Measurements from ENCODE around the gene RSPO3. TPM values are rescaled to one million over a fixed set of nuclear protein-coding genes. Genes with fewer than 3 reads are reported as not detected.

The RSPO3 gene
- total RNA-seq, 1 donor from 2014 or later = 0.53 TPM

DNA sequence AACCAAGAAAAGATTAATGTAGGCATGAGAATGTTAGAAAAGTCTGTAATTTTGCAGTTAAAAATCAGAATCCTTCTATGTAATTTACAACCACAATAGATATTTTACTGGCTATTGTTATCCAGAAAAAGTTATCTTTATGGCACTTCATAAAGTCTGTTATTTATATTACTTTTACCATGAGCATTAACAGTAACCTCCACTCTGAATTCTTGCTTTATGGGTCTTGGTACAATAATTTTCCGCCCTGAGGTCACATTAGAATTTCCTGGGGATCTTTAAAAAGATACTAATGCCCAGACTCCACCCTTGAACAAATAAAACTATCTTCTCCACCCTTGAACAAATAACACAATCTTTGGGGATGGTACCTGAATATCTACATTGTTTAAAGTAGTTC lies 9.6 kb downstream of the RSPO3 start:
- Histone ChIP-seq H3K4me3 (no peak overlapping the region), H3K27ac (no peak overlapping the region), H3K36me3 (no peaks in the 10 kb centered on the region), H3K9me3 (no peaks in the 10 kb centered on the region), H3K27me3 (no peaks in the 10 kb centered on the region), H3K4me1 (no peaks in the 10 kb centered on the region)
- no peak for DNase-seq (ENCODE audit: low spot score in 2 of 2)
- TF ChIP-seq, protein P1, sequence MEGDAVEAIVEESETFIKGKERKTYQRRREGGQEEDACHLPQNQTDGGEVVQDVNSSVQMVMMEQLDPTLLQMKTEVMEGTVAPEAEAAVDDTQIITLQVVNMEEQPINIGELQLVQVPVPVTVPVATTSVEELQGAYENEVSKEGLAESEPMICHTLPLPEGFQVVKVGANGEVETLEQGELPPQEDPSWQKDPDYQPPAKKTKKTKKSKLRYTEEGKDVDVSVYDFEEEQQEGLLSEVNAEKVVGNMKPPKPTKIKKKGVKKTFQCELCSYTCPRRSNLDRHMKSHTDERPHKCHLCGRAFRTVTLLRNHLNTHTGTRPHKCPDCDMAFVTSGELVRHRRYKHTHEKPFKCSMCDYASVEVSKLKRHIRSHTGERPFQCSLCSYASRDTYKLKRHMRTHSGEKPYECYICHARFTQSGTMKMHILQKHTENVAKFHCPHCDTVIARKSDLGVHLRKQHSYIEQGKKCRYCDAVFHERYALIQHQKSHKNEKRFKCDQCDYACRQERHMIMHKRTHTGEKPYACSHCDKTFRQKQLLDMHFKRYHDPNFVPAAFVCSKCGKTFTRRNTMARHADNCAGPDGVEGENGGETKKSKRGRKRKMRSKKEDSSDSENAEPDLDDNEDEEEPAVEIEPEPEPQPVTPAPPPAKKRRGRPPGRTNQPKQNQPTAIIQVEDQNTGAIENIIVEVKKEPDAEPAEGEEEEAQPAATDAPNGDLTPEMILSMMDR (IDR thresholded peaks at IDR 0.05) = no peak
- intact Hi-C loops (cut with DNase I) = no loop called here

DNA sequence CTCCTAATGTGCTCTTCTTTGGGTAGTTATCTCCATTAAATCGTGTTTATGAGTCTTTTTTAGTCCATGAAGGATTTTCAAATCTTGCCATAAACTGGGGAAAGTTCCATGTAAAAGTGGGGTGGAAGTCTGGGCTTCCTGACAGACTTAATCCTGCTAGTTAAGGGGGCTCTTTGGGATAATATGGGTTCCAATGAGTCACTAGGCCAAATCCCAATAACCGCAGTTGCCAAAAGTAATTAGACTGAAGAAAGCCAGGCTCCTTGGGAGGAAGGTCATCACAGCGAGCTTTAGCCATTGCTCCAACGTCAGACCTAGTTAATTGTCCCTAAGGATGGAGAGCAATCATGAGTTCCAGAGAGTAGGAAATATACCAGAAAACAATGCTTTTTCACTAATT lies 10.8 kb downstream of the RSPO3 start:
- Histone ChIP-seq H3K27ac (no peak overlapping the region), H3K4me3 (no peak overlapping the region)

DNA sequence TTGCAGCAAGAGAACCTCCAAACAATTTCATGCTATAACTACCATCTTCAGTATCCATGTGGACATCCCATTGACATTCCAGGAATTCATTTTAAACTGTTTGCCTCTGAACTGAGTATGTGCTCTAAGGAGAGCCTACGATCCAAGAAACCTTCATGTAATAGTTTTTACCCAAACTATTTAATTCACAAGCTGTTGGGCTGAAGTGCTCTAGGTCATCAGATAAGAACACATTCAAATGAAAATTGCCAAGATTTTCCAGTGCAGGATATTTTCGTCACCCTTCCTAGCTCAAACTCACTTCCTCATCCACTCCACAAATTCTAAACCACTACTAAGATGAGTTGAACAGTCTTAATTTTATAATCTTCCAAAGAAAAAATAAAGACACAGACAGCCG lies 12.8 kb downstream of the RSPO3 start:
- TF ChIP-seq, protein P1 (IDR thresholded peaks at IDR 0.05) = no peak
- Histone ChIP-seq H3K4me3 (no peak overlapping the region), H3K27me3 (no peaks in the 10 kb centered on the region), H3K36me3 (no peaks in the 10 kb centered on the region), H3K4me1 (no peaks in the 10 kb centered on the region), H3K9me3 (no peaks in the 10 kb centered on the region), H3K27ac (no peak overlapping the region)
- intact Hi-C loops (cut with DNase I) = no loop called here
- DNase-seq (ENCODE audit: low spot score in 2 of 2) = no peak

More for the DNA sequence above, 10.8 kb downstream of the RSPO3 start:
- TF ChIP-seq, protein P1 (IDR thresholded peaks at IDR 0.05) = no peak
- intact Hi-C loops (cut with DNase I) = no loop called here
- Histone ChIP-seq H3K9me3 (no peaks in the 10 kb centered on the region), H3K36me3 (no peaks in the 10 kb centered on the region), H3K27me3 (no peaks in the 10 kb centered on the region), H3K4me1 (no peaks in the 10 kb centered on the region)
- DNase-seq (ENCODE audit: low spot score in 2 of 2) = no peak

DNA sequence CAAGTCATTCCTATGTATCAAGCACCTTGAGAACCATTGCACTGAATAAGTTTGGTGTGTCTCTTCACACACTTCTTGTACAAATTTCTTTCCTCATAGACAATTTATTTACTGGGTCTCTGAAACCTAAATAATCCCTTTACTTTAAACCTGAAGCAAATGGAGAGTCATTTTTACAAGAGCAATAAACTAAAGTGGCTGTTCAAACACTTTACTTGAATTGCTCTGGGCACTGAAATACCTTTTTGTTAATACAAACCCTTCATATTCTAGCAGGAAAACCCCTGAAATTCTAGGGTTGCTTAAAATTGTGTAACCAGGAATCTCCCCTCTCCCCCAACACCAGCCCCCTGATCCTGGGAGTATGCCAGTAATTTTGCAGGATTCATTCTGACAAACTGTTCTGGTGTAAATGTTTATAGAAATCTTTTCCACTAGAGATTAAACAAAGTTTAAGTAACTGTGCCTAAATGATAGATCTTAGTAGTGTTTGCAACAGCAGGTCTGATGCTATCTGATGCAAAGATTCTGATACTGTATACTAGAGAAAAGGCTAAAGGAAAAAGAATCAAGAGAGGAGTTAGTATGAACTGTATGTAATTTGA lies 13.4 kb downstream of the RSPO3 start:
- no peak for DNase-seq (ENCODE audit: low spot score in 2 of 2)
- Histone ChIP-seq H3K27ac (no peak overlapping the region), H3K27me3 (no peaks in the 10 kb centered on the region), H3K4me3 (no peak overlapping the region), H3K9me3 (no peaks in the 10 kb centered on the region), H3K36me3 (no peaks in the 10 kb centered on the region), H3K4me1 (no peaks in the 10 kb centered on the region)
- intact Hi-C loops (cut with DNase I) = no loop called here
- TF ChIP-seq, protein P1 (IDR thresholded peaks at IDR 0.05) = no peak

DNA sequence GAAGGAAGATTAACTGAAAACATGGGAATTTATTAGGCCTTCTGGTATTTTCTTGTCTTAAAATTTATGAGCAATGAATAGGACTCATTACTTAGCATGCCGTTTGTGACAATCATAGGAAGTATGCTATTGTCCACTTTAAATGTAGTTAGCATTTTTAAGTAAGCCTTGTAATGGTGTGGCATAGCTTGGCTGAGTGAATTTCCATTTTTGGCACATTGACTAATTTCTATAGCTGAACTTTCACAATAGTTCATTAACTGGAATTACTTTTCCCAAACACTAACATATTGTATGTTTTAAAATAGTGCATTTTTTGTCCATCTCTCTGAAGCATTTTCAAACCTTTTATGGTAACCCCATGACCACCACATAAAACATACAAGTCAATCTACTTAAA lies 15.7 kb downstream of the RSPO3 start:
- no peaks in the 10 kb centered on the region for H3K27me3 ChIP-seq
- H3K27ac ChIP-seq = no peak overlapping the region
- H3K36me3 ChIP-seq = no peaks in the 10 kb centered on the region
- intact Hi-C loops (cut with DNase I) = no loop called here
- H3K9me3 ChIP-seq = no peaks in the 10 kb centered on the region
- TF ChIP-seq, protein P1 (IDR thresholded peaks at IDR 0.05) = no peak
- no peak overlapping the region for H3K4me3 ChIP-seq
- no peak for DNase-seq (ENCODE audit: low spot score in 2 of 2)
- H3K4me1 ChIP-seq = no peaks in the 10 kb centered on the region

DNA sequence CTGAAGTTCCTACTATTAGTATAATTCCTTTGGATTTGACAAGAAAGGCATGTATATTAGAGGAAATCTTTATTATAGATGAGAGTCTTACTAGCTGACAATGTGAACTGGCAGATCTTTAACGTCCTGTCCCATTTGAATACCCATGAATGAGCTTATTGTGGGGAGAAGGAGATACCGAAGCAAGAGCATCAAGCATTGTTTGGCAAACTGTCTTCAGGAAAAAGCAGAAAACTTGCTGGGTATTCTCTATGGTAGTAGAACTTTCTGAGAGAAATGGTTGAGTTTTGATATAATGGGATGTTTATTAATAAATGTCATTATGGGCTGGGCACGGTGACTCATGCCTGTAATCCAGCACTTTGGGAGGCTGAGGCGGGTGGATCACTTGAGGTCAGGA lies 18.3 kb downstream of the RSPO3 start:
- DNase-seq (ENCODE audit: low spot score in 2 of 2) = no peak
- Histone ChIP-seq H3K4me1 (no peaks in the 10 kb centered on the region), H3K4me3 (no peak overlapping the region), H3K9me3 (no peaks in the 10 kb centered on the region), H3K36me3 (no peaks in the 10 kb centered on the region), H3K27ac (no peak overlapping the region), H3K27me3 (no peaks in the 10 kb centered on the region)
- TF ChIP-seq, protein P1 (IDR thresholded peaks at IDR 0.05) = no peak
- intact Hi-C loops (cut with DNase I) = no loop called here

Data from ascending aorta (tissue), 2 donors.